ENCODE results near the gene TNFRSF11A. TPM values are rescaled to one million over a fixed set of nuclear protein-coding genes. Genes with fewer than 3 reads are reported as not detected.

The TNFRSF11A gene
- total RNA-seq, 1 donor from 2014 or later = 0.82 TPM

DNA sequence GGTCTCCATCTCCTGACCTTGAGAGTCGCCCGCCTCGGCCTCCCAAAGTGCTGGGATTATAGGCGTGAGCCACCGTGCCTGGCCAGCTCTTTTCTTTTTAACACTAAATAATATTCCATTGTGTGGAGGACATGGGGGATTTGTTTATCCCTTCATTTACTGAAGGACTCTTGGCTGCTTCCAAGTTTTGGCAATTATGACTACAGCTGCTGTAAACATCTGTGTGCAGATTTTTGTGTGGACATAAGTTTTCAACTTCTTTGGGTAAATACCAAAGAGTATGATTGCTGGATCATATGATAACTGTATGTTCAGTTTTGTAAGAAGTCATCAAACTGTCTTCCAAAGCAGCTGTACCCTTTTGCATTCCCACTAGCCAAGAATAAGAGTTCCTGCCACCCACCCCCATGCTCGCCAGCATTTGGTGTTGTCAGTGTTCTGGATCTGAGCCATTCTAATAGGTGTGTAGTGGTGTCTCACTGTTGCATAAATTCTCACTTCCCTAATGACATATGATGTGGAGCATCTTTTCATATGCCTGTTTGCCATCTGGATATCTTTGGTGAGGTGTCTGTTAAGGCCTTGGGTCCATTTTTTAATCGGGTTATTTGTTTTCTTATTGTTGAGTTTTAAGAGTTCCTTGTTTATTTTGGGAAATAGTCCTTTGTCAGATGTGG lies 52.2 kb downstream of the TNFRSF11A start:
- FAIRE-seq (no peak), DNase-seq (ENCODE audit: low spot score in 2 of 2) (no peak)

DNA sequence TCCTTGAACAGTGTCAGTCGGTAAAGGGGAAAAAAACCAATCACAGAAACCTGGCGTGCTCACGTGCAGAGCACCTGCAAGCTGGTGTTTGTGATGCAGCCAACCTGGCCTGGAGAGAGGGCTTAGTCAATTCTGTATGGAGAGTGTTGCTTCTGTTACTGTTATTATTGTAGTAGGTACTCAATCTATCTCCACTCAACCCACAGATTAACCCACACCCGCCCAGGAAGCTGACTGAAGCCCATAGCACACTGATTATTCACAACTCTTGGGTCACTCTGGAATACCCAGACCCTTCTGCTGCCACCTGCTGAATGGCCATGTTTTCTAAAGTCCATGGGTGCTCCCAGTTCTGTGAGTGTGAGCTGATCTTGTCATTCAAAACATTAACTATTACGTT lies 53.9 kb downstream of the TNFRSF11A start:
- FAIRE-seq = no peak

DNA sequence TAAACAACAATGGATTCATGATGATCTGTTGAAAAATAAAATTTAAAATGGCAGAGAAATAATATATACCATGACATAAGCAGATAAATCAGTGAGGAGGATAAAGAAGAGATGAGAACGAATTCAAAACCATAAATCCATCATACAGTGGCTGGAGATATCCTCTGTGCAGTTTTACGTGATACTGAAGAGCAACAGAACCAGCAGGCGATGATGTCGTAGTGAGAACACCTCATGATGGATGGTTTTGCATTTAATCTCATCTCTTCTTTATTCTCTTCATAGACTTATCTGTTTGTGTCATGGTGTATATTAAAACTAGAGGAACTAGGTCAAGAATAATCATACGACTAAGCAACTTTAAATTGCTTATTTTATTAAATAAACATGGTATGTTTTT lies 56.3 kb downstream of the TNFRSF11A start:
- DNase-seq (ENCODE audit: low spot score in 2 of 2) (no peak), FAIRE-seq (no peak)

More for the DNA sequence above, 53.9 kb downstream of the TNFRSF11A start:
- DNase-seq (ENCODE audit: low spot score in 2 of 2) = no peak

DNA sequence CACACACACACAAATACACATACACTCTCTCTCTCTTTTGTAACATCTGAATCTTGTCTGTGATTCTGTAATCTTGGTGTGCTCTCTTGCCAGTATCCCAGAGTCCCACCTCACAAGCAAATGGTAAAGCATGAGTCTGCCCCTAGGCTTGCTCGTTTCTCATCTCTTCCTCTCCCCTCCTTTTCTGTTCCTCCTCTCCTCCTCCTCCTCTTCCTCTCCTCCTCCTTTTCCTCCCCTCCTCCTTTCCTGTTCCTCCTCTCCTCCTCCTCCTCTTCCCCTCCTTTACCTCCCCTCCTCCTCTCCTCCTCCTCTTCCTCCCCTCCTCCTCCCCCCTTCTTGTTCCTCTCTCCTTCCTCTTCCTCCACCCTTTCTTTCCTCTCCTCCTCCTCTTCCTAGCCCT lies 59.0 kb downstream of the TNFRSF11A start:
- FAIRE-seq = no peak
- no peak for DNase-seq (ENCODE audit: low spot score in 2 of 2)

DNA sequence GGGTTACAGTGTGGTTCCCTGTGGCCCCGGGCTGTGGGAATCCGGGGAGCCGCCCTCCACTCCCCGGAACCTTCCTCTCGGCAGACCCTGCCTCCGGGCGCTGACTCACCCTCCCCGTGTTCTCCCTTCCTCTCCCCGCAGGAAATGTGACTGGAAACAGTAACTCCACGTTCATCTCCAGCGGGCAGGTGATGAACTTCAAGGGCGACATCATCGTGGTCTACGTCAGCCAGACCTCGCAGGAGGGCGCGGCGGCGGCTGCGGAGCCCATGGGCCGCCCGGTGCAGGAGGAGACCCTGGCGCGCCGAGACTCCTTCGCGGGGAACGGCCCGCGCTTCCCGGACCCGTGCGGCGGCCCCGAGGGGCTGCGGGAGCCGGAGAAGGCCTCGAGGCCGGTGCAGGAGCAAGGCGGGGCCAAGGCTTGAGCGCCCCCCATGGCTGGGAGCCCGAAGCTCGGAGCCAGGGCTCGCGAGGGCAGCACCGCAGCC lies 59.5 kb downstream of the TNFRSF11A start:
- FAIRE-seq (no peak), DNase-seq (ENCODE audit: low spot score in 2 of 2) (no peak)

DNA sequence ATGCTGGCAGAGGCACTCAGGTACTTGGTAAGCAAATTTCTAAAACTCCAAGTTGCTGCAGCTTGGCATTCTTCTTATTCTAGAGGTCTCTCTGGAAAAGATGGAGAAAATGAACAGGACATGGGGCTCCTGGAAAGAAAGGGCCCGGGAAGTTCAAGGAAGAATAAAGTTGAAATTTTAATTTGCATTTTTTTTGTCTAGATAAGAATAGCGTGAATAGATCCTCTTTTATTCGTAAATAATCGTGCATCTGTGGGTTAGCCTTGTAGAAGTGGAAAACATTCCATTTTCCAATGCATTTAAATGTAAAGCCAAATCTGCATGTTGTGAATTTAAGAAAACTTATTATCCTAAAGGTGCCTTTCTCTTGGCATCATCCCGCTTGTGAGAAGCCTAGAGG lies 61.0 kb downstream of the TNFRSF11A start:
- FAIRE-seq = no peak

DNA sequence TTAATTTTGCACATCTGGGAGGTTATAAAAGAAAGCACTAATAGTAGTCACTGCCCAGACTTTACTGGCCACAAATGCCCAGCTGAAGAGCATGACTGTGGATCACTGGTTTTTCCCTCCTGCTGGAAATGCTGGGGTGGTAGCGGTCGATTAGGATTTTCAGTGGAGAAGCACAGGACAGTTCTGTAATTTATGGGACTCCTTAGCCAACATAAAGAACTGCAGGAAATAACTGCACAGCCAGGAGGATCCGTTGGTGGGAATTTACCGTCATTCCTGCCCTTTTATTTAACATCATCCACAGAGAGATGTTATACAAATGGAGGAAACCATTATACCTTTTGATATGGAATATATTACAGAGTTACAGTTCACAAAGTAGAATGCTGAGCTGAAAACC lies 61.5 kb downstream of the TNFRSF11A start:
- DNase-seq (ENCODE audit: low spot score in 2 of 2) = no peak
- FAIRE-seq = no peak

More for the DNA sequence above, 61.0 kb downstream of the TNFRSF11A start:
- no peak for DNase-seq (ENCODE audit: low spot score in 2 of 2)

DNA sequence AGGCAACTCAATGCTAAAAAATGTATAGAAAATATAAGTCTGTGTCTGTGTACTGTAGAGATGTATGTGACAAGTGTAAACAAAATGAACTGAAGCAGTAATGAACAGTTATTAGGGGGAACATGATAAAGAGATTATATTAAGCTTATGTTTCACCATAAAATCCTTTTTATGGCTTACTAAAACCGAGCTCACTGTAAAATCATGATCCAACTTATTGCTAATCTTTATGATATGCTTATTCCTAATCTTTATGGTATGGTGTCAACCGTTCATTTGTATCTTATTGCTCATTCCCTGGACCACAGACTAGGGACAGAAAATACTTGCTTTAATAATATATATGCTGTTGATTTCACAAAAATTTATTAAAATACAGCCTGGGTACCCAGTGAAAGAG lies 62.1 kb downstream of the TNFRSF11A start:
- FAIRE-seq = no peak
- DNase-seq (ENCODE audit: low spot score in 2 of 2) = no peak

DNA sequence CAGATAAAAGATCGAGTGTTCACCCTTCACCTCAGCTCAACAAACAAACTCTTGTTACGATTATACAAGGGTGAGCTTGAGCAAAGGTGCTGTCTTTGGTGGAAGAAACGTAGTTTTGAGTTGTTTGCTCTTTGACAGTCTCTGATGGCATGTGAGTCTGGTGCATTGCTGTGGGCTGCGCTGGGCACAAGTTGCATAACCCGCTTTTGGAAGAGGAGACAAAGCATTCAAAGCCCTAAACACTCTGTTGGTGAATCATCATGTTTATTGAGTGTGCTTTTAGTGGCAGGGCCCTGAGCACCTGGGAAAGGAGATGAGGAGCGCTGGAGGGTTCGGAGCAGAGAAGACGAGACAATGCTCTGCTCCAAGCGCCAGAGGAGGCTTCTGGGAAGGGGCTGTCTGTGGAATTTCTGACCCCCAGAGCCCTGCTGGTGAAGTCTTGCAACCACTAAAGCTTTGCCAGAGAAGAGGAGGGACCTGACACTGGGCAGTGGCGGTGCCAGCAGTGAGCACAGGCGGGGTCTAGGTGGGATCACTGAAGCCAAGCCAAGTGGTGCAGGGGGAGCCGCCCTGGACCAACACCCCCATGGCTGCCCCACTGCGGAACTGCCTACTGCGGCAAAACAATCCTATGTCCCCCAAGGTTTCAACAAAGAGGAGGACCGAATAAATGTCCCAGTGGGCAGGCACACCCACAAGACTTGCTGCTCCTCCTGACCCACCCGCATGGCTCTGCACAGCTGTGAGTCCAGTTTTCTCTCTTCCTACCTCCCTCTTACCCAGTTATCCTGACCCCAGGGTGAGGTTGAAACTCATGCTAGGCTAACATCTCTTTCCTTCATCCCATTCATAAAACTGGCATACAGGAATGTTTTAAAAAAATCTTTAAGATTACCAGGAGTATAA lies 64.0 kb downstream of the TNFRSF11A start:
- no peak for FAIRE-seq

DNA sequence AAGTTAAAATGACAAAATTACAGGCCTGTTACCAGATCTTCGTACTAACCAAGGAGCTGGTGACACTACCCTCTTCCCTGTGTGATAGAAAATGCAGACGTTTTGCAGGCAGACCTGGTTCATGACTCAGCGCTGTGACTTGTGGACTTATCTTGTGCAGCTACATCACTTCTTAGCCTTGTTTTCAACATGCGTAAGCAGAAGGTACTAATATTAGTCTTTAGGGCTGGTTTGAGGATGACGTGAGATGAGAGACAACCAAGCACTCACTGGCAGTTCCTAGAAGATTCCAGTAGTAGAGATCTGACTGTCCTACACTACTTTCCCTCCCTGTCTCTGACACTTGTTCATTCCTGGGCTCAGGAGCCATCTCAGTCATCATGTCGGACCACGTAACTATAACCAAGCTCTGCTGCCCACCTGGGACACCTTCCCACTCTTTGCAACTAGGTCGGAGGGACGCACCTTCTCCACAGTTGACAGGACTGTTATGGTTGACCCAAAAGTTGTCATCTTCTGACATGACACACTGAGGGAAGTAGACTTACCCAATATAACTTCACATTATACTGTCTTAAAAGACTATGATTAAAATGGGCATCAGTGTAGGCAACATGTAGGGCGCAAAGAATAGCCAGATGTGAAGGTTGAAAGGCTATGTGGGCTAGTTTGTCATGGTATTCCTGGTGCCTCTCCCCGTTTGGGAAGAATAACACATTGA lies 64.8 kb downstream of the TNFRSF11A start:
- FAIRE-seq = no peak

More for the DNA sequence above, 64.0 kb downstream of the TNFRSF11A start:
- DNase-seq (ENCODE audit: low spot score in 2 of 2) = no peak

DNA sequence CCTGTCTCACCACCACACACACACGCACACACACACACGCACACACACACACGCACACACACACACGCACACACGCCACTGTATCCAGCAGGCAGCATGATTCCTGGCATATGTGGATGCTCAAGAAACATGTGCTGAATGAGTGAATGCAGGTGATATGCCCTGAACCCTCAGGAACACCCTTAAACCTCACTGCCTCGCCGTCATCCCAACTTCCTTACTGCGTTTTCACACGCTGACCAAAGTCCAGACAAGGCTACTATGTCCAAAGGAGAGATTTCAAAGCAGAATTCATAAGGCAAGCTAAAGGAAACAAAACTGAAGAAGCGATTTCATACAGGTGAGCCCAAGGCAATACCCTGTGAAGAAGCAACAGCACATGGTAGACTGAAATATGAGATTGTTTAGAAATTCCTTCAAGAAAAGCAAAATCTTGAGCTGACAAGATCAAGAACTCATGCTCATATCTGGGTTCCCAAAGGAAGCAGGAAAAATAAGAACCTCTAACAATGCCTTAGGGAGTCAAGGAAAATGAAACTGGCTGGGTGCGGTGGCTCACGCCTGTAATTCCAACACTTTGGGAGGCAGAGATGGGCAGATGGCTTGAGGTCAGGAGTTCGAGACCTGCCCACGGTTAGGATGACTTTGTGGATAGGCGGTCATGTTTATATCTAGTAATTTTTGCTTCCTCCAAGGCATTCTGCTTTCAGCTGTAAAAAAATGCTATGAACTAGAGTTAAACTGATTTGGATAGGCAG lies 69.1 kb downstream of the TNFRSF11A start:
- DNase-seq (ENCODE audit: low spot score in 2 of 2) (no peak), FAIRE-seq (no peak)

More for the DNA sequence above, 64.8 kb downstream of the TNFRSF11A start:
- DNase-seq (ENCODE audit: low spot score in 2 of 2) = no peak

DNA sequence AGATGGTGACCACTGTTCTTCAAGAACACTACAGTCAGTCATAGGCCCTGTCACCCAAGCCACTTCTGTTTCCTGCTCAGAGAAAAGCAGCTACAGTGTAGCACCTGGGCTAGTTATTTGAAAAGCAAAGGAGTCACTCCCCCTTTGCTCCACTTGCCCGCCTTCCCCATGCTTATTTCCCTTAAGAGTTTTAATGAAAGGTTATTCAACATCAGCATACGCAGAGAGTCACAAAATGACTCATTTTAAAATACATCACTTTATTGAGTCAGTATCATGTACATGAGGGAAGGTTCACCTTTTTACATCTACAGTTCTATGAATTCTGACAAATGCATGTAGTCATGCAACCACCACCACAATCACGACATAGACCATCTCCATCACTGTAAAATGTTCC lies 71.3 kb downstream of the TNFRSF11A start:
- DNase-seq (ENCODE audit: low spot score in 2 of 2) (no peak), FAIRE-seq (no peak)

DNA sequence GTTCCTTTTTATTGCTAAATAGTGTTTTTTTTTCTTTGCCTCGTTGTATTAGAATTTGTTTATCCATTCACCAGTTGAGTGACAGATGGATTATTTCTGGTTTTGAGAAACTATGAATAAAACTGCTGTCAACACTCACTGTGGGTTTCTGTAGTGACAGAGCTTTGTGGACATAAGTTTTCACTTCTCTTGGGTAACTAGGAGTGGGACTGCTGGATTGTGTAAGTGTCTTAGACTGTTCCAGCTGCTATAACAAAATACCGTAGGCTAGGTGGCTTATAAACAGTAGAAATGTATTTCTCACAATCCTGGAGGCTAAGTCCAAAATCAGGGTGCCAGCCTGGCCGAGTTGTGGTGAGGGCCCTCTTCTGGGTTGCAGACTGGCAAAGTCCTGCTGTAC lies 71.9 kb downstream of the TNFRSF11A start:
- no peak for DNase-seq (ENCODE audit: low spot score in 2 of 2)
- FAIRE-seq = no peak

DNA sequence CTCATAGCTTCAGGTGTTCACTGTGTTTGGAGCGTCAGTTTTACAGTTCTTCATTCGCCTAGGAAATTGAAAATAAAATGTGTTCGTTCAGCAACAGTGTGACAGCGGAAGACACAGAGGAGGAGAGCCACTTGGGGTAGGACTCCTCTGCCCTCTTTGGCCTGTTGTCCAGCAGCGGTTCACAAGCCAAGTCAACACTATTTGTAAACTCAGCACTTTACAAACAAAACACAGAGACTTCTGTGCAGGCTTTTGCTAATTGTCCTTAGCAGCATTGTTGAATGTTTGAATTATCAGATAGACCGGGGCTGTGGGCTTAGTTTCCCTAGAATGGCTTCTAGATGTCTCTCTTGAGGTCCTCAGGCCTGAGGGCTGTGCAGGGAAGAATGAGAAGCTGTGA lies 73.2 kb downstream of the TNFRSF11A start:
- no peak for FAIRE-seq
- DNase-seq (ENCODE audit: low spot score in 2 of 2) = no peak

DNA sequence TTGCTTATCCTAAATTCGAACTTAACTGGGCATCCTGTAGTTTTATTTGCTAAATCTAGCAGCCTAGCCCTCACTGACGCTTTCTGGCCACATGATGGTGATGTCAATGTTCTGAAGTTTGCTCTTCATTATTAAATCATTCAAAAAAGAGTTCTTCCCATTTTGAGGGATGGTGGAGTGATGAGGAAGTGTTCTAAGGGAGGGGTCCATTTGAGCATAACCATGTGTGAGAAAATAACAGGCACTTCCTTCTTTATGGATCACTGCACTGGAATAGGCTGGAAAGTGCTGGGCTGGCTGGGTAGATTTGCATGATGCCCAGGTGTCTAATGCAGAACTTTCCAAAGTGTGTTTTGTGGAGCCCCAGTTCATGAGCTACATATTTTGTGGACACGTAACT lies 74.2 kb downstream of the TNFRSF11A start:
- FAIRE-seq = no peak

DNA sequence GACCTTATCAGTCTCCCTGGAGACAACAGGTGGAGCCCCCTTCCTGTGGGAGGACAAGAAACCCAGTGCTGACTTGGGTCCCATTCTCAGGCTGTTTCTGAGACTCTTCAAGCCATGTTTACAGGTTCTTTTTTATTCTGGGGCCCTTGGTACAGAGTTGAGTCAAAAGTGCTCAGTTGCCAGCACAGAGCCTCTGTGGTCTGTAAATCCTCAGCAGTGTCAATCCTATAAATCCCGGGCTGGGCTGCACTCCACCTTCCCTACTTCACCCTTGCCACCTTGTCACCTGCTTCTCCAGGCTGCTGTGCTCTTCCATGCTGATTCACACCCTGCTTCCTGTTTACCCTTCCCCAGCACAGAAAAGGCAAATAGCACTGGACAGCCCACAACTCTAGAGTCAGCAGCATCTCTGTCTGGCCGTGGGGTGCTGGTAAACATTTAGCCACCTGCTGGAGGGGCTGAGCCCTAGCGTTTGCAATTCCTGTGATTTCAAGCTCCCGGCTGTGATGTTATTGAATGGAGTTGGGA lies 74.7 kb downstream of the TNFRSF11A start:
- FAIRE-seq (no peak), DNase-seq (ENCODE audit: low spot score in 2 of 2) (no peak)

More for the DNA sequence above, 74.2 kb downstream of the TNFRSF11A start:
- no peak for DNase-seq (ENCODE audit: low spot score in 2 of 2)

DNA sequence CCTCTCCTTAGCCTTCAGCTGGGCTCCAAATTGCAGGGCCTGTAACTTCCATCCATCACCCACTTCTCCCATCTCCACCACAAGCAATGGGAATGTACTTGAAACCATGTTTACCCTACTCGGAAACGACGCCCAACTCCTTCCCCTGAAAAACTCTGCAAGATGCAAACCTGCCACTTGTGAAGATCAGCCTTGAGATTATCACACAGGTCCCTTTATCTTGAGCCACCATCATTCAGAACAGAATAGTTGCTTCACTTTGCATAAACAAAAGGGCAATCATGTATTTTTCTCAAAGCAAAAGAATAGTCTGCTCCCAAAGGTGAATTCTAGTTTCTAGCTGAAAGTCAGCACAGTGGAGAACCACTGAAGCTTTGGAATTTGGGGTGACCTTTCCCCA lies 75.8 kb downstream of the TNFRSF11A start:
- FAIRE-seq = no peak
- DNase-seq (ENCODE audit: low spot score in 2 of 2) = no peak

DNA sequence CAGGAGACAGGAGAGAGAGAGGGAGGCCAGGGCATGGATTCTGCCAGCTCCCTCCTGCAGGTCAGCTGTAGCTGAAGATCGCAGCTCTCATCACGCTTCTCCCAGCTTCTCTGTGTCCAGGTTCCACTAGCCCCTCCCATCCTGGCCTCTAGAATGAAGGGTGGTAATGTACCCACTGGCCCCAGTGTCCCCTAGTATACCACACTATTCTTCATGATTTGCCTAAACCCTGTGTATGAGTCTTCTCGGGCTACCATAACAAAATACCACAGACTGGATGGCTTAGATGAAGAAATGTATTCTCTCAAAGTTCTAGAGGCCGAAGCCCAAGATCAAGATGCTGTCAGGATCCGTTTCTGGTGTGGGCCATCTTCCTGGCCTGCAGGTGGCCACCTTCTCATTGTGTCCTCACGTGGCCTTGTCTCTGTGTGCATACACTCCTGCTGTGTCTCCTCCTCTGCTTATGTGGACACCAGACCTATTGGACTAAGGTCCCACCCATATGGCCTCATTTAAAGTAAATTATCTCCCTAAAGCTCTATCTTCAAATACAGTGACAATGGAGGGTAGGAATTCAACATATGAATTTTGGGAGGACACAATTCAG lies 77.3 kb downstream of the TNFRSF11A start:
- FAIRE-seq (no peak), DNase-seq (ENCODE audit: low spot score in 2 of 2) (no peak)

DNA sequence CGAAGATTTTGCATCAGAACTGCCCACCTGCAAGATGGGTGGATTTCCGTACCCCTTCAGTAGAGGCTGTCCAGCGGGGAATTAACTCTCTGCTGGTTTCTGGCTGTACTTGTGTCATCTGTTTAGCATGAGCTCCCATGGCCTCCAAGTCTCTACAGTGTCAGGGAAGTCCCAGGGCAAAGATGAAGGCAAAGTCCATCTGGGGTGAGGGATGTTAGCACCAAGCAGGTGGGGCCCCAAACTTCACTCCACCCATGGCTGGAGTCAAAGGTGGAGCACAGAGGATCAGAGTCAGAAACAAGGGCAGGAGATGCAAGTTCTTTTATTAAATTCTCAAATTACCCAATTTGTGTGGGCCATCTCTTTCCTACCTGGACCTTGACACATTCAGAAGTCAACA lies 78.0 kb downstream of the TNFRSF11A start:
- DNase-seq (ENCODE audit: low spot score in 2 of 2) (no peak), FAIRE-seq (no peak)

Measured in frontal cortex (tissue), 4 donors.